Stimulated activated CD8-positive, alpha-beta memory T cell treated with anti-CD3 and anti-CD28 coated beads, Interleukin-7, amount 100 ng/mL, for 4 hours (primary cell): ENCODE measurements around the gene CASP2.
"Not testable (repeated sequence)": the region's sequence is repeated elsewhere in the genome, so short reads cannot be mapped to it uniquely, and the experiment has no call there.

Source experiments
- DNase-seq, 2 donors: peaks; one replicate each; pipeline ENCODE4 v3.0.0-alpha.2; 2020; ENCODE audit warnings: low read depth in 2 of 2

CASP2 gene

GRCh38 chr7:143264196-143264568, 24.0 kb upstream of the CASP2 start:
- not testable (repeated sequence) for DNase-seq

- no peak for DNase-seq
Observed at GRCh38 chr7:143265017-143265693, 23.0 kb upstream of the CASP2 start.

- DNase-seq, result no peak
Observed at GRCh38 chr7:143269251-143269650, 18.9 kb upstream of the CASP2 start.

GRCh38 chr7:143271240-143271639, 16.9 kb upstream of the CASP2 start:
- no peak for DNase-seq

- no peak for DNase-seq
Observed at GRCh38 chr7:143272871-143273270, 15.3 kb upstream of the CASP2 start.

- no peak for DNase-seq
Observed at GRCh38 chr7:143279186-143280098, 8.7 kb upstream of the CASP2 start.

- no peak for DNase-seq
Observed at GRCh38 chr7:143280160-143280559, 8.0 kb upstream of the CASP2 start.

GRCh38 chr7:143280566-143280965, 7.6 kb upstream of the CASP2 start:
- DNase-seq, result no peak

GRCh38 chr7:143281529-143281928, 6.6 kb upstream of the CASP2 start:
- no peak for DNase-seq

- no peak for DNase-seq
Observed at GRCh38 chr7:143282124-143282523, 6.0 kb upstream of the CASP2 start.

GRCh38 chr7:143283381-143283780, 4.8 kb upstream of the CASP2 start:
- DNase-seq, result no peak

GRCh38 chr7:143284591-143285469, 3.3 kb upstream of the CASP2 start, which contains the start of gene TMEM139:
Gene TMEM139 (plus strand): TSS chr7:143284958. CDS start chr7:143285958, 1,000 bp downstream.
- DNase-seq, result no peak

- no peak for DNase-seq
Observed at GRCh38 chr7:143285470-143285778, 2.7 kb upstream of the CASP2 start.

GRCh38 chr7:143285806-143286521, 2.2 kb upstream of the CASP2 start:
- DNase-seq, result no peak

- no peak for DNase-seq
Observed at GRCh38 chr7:143286522-143286890, 1.6 kb upstream of the CASP2 start.

- DNase-seq, result no peak
Observed at GRCh38 chr7:143287339-143287934, 714 bp upstream of the CASP2 start.

GRCh38 chr7:143288836-143289235, 685 bp downstream of the CASP2 start:
- no peak for DNase-seq

GRCh38 chr7:143289421-143289820, 1.3 kb downstream of the CASP2 start:
- DNase-seq, result no peak

- not testable (repeated sequence) for DNase-seq
Observed at GRCh38 chr7:143289888-143290287, 1.7 kb downstream of the CASP2 start.

GRCh38 chr7:143290293-143290692, 2.1 kb downstream of the CASP2 start:
- DNase-seq, result no peak

GRCh38 chr7:143292876-143293275, 4.7 kb downstream of the CASP2 start:
- DNase-seq, result no peak
